ENCODE data around the gene TXN2. TPM values are rescaled to one million over a fixed set of nuclear protein-coding genes. Genes with fewer than 3 reads are reported as not detected.
A peak's percentile ranks its signal among the peaks of the same experiment; 100 is the strongest.

The TXN2 gene
- total RNA-seq, 1 experiment from 2014 or later: 58.6 TPM

- no peak overlapping the region for H2BK15ac ChIP-seq (ENCODE audit: low read depth, low read length)
- no peak overlapping the region for H3K4ac ChIP-seq (ENCODE audit: low read depth, low read length)
- no peak overlapping the region for H2BK12ac ChIP-seq (ENCODE audit: insufficient read length, low read depth, low read length)
- no peak overlapping the region for H3K18ac ChIP-seq (ENCODE audit: insufficient read length, low read depth, low read length)
- H2BK120ac ChIP-seq (ENCODE audit: low read depth, low read length, poor library complexity, severe bottlenecking): no peak overlapping the region
- Mint-ChIP-seq H3K9me3 (no peaks in the 10 kb centered on the region), H3K4me1 (no peaks in the 10 kb centered on the region), H3K27ac (0 out of 7 replicates have a peak overlapping the region, but pooled peaks of 1 of the 3 experiments have one; percentile 35), H3K36me3 (ENCODE audit: insufficient read depth in 1 of 3, low read depth in 3 of 3) (peaks cover 10 to 48% (median 36%) of the 10 kb centered on the region in 3 experiments; a peak in 6 of 7 replicates), H3K4me3 (no peak overlapping the region), H3K27me3 (ENCODE audit: low read depth) (no peaks in the 10 kb centered on the region)
- no peaks in the 10 kb centered on the region for H3K79me1 ChIP-seq (ENCODE audit: insufficient read depth, low read depth, low read length, poor library complexity, severe bottlenecking)
- H4K20me1 ChIP-seq (ENCODE audit: control insufficient read depth, insufficient read depth, insufficient read length): no peaks in the 10 kb centered on the region
- H2BK20ac ChIP-seq (ENCODE audit: low read depth, low read length, poor library complexity, severe bottlenecking): no peak overlapping the region
- H3K9ac ChIP-seq (ENCODE audit: extremely low read depth, insufficient read length, low read length): no peak overlapping the region
- H4K5ac ChIP-seq (ENCODE audit: insufficient read length, low read depth, low read length): no peak overlapping the region
- no peak overlapping the region for H2BK5ac ChIP-seq (ENCODE audit: insufficient read length, low read length)
- TF ChIP-seq CTCF (conservative IDR thresholded peaks at IDR 0.05): peak; percentile 27; the same call in 2 of the 3 replicates
- no peak overlapping the region for H2AFZ ChIP-seq (ENCODE audit: low read length)
- H3T11ph ChIP-seq (ENCODE audit: low read length): no peak overlapping the region
- no peak overlapping the region for H2AK5ac ChIP-seq (ENCODE audit: insufficient read length, low read length)
- no peaks in the 10 kb centered on the region for H3K9me3 ChIP-seq (ENCODE audit: control insufficient read depth, low read depth, low read length)
- WGBS (ENCODE audit: extremely low coverage, insufficient read length, low lambda C conversion rate): no CpG with 5 or more reads among the region's 30 CpGs
- no peaks in the 10 kb centered on the region for H3K4me1 ChIP-seq (ENCODE audit: insufficient read depth, low read length)
- H3K27me3 ChIP-seq (ENCODE audit: insufficient read depth, low read length): no peaks in the 10 kb centered on the region
- no peak for DNase-seq
- H3K23ac ChIP-seq (ENCODE audit: insufficient read length, low read depth, low read length): no peak overlapping the region
- H3K27ac ChIP-seq (ENCODE audit: insufficient read length, low read depth, low read length): no peak overlapping the region
- no peaks in the 10 kb centered on the region for H3K79me2 ChIP-seq (ENCODE audit: insufficient read depth, low read length)
- H4K91ac ChIP-seq (ENCODE audit: insufficient read length, low read depth, low read length): no peak overlapping the region
- H3K14ac ChIP-seq (ENCODE audit: insufficient read depth, low read length): no peak overlapping the region
- no peak overlapping the region for H3K56ac ChIP-seq (ENCODE audit: insufficient read length, low read depth, low read length)
- H3K23me2 ChIP-seq (ENCODE audit: insufficient read length, low read depth, low read length, poor library complexity, severe bottlenecking): no peaks in the 10 kb centered on the region
- H4K8ac ChIP-seq (replicated peaks; ENCODE audit: insufficient read length, low read depth, low read length): no peak overlapping the region
- H3K4me2 ChIP-seq (ENCODE audit: insufficient read depth, insufficient read length, low read length): no peak overlapping the region
Measured at GRCh38 chr22:36497910-36498665, 16.6 kb upstream of the TXN2 start.
